ENCODE measurements around the gene ATP2B2.

The ATP2B2 gene

GRCh38 chr3:10312391-10312790 is 193.0 kb downstream of the ATP2B2 start:
- H3K27ac ChIP-seq (ENCODE audit: extremely low read depth, low read depth, low read length) = no peak overlapping the region
- H3K36me3 ChIP-seq (ENCODE audit: control insufficient read depth in 2 of 2, insufficient read depth in 1 of 2, low read length in 2 of 2) = peaks cover 21 to 95% of the 10 kb centered on the region in 2 experiments
- no peaks in the 10 kb centered on the region for H3K9me3 ChIP-seq (ENCODE audit: control insufficient read depth, insufficient read depth, low read depth, low read length)
- no peaks in the 10 kb centered on the region for H3K4me1 ChIP-seq (ENCODE audit: control insufficient read depth, insufficient read depth, low read length)
- TF ChIP-seq ZNF48 (tag by site-specific recombination; IDR thresholded peaks at IDR 0.05) = no peak
- TF ChIP-seq FEZF1 (tag by site-specific recombination; IDR thresholded peaks at IDR 0.05) = no peak
- TF ChIP-seq WT1 (tag by site-specific recombination; IDR thresholded peaks at IDR 0.05) = no peak
- TF ChIP-seq ZNF548 (tag by site-specific recombination; IDR thresholded peaks at IDR 0.05) = no peak
- no peak for TF ChIP-seq ZNF174 (tag by site-specific recombination; IDR thresholded peaks at IDR 0.05)
- TF ChIP-seq ZNF184 (tag by site-specific recombination; IDR thresholded peaks at IDR 0.05) = no peak
- TF ChIP-seq ZNF610 (tag by site-specific recombination; IDR thresholded peaks at IDR 0.05; ENCODE audit: borderline replicate concordance) = no peak
- TF ChIP-seq ZNF248 (tag by site-specific recombination; IDR thresholded peaks at IDR 0.05) = no peak
- no peak for TF ChIP-seq ZNF843 (tag by site-specific recombination; IDR thresholded peaks at IDR 0.05)
- no peak for TF ChIP-seq ATF2 (tag by site-specific recombination; IDR thresholded peaks at IDR 0.05; ENCODE audit: low read depth)
- TF ChIP-seq ZNF155 (tag by site-specific recombination; IDR thresholded peaks at IDR 0.05) = no peak
- no peak for TF ChIP-seq TRIM28 (IDR thresholded peaks at IDR 0.05; ENCODE audit: borderline replicate concordance, low read length)
- TF ChIP-seq ZNF2 (tag by site-specific recombination; IDR thresholded peaks at IDR 0.05) = no peak
- no peak for TF ChIP-seq SP7 (tag by site-specific recombination; IDR thresholded peaks at IDR 0.05)
- CTCF ChIA-PET = interaction anchor here (0.7 kb wide), 1 partner anchor 33 kb away, joined by 3 read pairs; no protein-coding TSS in a partner anchor
- POLR2A ChIA-PET = no interaction called here
- no peak overlapping the region for H3K4me3 ChIP-seq (ENCODE audit: low read depth, low read length)

GRCh38 chr3:10311710-10312109 is 193.7 kb downstream of the ATP2B2 start:
- POLR2A ChIA-PET = no interaction called here
- TF ChIP-seq ZNF112 (tag by site-specific recombination; IDR thresholded peaks at IDR 0.05) = no peak
- 0 out of 2 replicates have a peak, but pooled peaks have one; percentile 39 for TF ChIP-seq ZNF600 (tag by site-specific recombination; IDR thresholded peaks at IDR 0.05)
- no peak for TF ChIP-seq ZNF214 (tag by site-specific recombination; IDR thresholded peaks at IDR 0.05; ENCODE audit: borderline replicate concordance)
- peak; percentile 97 for TF ChIP-seq ZIC2 (tag by site-specific recombination; IDR thresholded peaks at IDR 0.05)
- CTCF ChIA-PET = interaction anchor here (0.7 kb wide), 1 partner anchor 34 kb away, joined by 3 read pairs; no protein-coding TSS in a partner anchor

GRCh38 chr3:10310578-10310977 is 194.8 kb downstream of the ATP2B2 start:
- Histone ChIP-seq H3K27ac (ENCODE audit: extremely low read depth, low read depth, low read length) (no peak overlapping the region), H3K9me3 (ENCODE audit: control insufficient read depth, insufficient read depth, low read depth, low read length) (no peaks in the 10 kb centered on the region), H3K4me3 (ENCODE audit: low read depth, low read length) (no peak overlapping the region), H3K4me1 (ENCODE audit: control insufficient read depth, insufficient read depth, low read length) (no peaks in the 10 kb centered on the region), H3K36me3 (ENCODE audit: control insufficient read depth in 2 of 2, insufficient read depth in 1 of 2, low read length in 2 of 2) (peaks cover 21 to 95% of the 10 kb centered on the region in 2 experiments)
- CTCF ChIA-PET = no interaction called here
- TF ChIP-seq ZNF350 (tag by site-specific recombination; IDR thresholded peaks at IDR 0.05) = no peak
- TF ChIP-seq WT1 (tag by site-specific recombination; IDR thresholded peaks at IDR 0.05) = no peak
- TF ChIP-seq ZNF585B (tag by site-specific recombination; IDR thresholded peaks at IDR 0.05) = no peak
- peak; percentile 59 for TF ChIP-seq ZNF146 (tag by site-specific recombination; IDR thresholded peaks at IDR 0.05)
- TF ChIP-seq ZNF561 (tag by site-specific recombination; IDR thresholded peaks at IDR 0.05; ENCODE audit: borderline replicate concordance) = no peak
- TF ChIP-seq MYNN (tag by site-specific recombination; IDR thresholded peaks at IDR 0.05; ENCODE audit: borderline replicate concordance) = no peak
- no peak for TF ChIP-seq SETDB1 (IDR thresholded peaks at IDR 0.05; ENCODE audit: insufficient read length, low read length)
- POLR2A ChIA-PET = no interaction called here

More at GRCh38 chr3:10311710-10312109, 193.7 kb downstream of the ATP2B2 start:
- H3K36me3 ChIP-seq (ENCODE audit: control insufficient read depth in 2 of 2, insufficient read depth in 1 of 2, low read length in 2 of 2) = peaks cover 21 to 94% of the 10 kb centered on the region in 2 experiments
- H3K4me1 ChIP-seq (ENCODE audit: control insufficient read depth, insufficient read depth, low read length) = no peaks in the 10 kb centered on the region
- no peak overlapping the region for H3K4me3 ChIP-seq (ENCODE audit: low read depth, low read length)
- no peaks in the 10 kb centered on the region for H3K9me3 ChIP-seq (ENCODE audit: control insufficient read depth, insufficient read depth, low read depth, low read length)
- H3K27ac ChIP-seq (ENCODE audit: extremely low read depth, low read depth, low read length) = no peak overlapping the region
